HG03558 (cell line): ENCODE measurements around the gene ZNF728.
"Not testable (repeated sequence)": the region's sequence is repeated elsewhere in the genome, so short reads cannot be mapped to it uniquely, and the experiment has no call there.

Source experiments
- ATAC-seq: cut with Tn5 transposase; IDR thresholded peaks from one replicate; pipeline ENCODE4 v1.9.1; 2021; ENCODE audit warnings: moderate number of reproducible peaks; ENCODE audit not compliant: unreplicated experiment; ENCODE audit errors: extremely low read depth

The ZNF728 gene

DNA sequence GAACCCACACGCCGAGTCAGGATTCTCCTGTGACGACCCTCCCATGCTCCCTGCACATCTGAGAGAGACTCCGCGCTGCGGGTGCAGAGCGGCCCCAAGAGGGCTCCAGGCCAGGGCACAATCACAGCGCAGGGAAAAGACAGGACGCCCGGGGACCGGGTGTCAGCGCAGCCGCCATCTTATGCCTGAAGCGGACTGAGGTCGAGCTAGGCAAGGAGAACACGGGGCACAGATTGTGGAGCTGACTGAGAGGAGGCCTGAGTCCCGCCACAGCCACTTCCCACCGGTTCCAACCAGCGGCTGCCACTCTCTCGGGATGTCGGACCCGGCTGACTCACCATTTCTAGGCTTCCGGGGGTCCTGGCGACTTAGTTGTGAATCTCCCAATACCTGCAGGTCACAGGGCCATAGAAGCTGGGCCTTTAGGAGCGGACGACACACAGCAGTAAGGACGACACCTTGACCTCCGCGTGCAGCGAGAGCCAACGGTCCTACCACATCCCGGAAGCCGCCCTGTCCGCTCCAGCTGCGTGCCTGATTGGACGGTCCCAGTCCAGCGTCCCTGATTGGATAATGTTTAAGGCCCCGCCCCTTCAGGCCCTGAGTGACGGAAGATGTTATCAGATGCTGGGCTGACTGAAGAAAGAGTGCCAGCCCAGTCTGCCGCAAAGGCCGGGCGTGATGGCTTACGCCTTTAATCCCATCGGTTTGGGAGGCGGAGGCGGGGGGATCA lies at the start of gene ZNF728:
ZNF728 (minus strand) TSS at position 487 of the 733 bp plus-strand sequence; CDS start at position 341, 146 bp downstream.
- ATAC-seq: no peak

DNA sequence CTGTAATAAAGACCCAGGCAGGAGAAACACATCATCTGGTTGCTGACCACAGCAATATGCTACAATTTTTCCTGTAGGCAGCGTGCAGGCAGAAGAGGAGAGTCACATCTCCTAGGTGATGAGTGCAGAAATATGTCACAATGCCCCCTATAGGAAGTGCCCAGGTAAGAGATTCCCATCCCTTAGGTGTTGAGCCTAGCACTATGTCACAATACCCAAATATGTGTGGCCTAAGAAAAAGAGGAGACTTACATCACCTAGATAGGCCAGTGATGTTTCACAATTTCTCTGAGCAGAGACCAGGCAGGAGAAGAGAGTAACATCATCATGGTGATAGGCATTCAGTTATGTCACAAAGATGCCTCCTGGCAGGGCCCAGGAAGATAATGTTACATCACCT lies 49.4 kb upstream of the ZNF728 start:
- no peak for ATAC-seq

DNA sequence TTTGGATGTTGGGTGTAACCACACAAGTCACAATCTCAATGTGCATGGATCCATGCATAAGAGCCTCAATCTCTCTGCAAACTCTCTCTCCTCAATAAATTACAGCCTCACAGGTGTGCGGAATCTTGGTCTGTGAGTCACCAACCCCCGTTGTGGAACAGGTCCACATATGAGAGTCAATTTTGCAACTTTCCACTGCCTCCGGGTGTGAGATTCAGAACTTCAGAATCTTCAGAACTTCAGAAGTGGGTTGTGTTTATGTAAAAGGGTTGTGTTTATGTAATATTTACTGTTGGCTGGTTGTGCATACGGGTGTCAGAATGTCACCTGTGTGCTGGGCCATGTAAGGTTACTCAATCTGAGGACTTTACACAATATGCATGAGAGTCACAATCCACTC lies 46.3 kb upstream of the ZNF728 start:
- no peak for ATAC-seq

DNA sequence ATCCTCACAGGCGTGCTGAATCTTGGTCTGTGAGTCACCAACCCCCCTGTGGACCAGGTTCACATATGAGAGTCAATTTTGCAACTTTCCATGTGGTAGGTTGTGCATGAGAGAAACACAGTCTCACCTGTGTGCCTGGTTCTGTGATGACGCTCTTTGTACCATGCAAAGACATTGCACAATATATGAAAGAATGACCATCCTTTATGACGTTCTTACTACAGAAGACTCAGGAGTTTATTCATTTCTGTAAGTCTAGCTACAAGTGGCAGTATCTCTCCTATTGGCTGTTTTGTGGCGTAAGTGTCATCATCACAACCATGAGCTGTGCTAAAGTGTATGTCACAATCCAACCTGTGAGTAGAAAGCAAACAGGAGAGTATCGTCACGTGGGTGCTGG lies 43.8 kb upstream of the ZNF728 start:
- ATAC-seq: no peak

DNA sequence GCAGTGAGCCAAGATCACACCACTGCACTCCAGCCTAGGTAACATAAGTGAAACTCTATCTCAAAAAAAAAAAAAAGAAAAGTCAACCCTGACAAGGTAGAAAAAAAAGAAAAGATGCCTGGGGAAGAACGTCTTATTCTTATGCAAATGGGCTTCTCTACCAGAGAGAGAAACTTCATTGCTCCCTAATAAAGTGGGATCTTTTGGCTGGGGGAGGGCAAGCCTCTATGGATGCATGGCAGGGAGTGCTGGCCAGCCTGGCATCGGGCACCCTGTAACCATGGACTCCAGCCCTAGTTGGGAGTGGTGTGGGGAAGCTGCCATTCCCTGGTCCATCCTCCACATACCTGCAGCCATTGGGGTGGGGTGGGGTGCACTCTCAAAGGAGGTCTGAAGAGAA lies 30.7 kb upstream of the ZNF728 start:
- no peak for ATAC-seq

DNA sequence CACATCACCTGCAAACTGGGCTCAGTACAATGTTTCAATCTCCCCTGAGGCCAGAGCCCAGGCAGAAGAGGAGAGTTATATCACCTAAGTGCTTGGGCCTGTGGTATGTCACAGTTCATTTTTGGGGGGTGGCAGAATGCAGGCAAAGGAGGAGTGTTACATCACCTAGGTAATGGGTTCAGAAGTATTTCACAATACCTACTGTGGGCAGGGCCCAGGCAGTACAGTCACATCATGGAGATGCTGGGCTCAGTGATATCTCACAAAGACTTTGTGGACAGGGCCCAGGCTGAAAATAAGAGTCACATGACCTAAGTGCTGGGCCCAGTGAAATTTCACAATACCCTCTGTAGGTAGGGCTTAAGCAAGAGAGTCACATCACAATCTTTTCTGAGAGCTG lies 12.7 kb upstream of the ZNF728 start:
- no peak for ATAC-seq

DNA sequence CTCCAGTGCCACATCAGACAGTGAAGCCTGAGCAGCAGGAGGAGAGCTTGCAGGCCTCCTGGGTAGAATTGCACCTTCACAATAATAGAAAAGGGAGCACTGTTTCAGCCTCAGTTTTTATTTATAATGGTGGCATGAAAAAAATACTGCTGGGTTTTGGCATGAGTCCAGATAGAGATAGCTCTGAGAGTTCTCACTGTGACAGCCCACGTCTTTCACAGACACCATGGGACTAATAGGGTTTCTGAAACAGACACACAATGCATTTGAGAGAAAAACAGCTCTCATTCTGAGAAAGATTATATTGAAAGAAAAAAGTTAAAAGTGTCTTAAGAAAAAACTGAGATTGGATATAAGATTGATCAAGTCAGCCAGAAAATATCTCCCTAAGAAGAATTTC lies 8.0 kb downstream of the ZNF728 start:
- not testable (repeated sequence) for ATAC-seq

DNA sequence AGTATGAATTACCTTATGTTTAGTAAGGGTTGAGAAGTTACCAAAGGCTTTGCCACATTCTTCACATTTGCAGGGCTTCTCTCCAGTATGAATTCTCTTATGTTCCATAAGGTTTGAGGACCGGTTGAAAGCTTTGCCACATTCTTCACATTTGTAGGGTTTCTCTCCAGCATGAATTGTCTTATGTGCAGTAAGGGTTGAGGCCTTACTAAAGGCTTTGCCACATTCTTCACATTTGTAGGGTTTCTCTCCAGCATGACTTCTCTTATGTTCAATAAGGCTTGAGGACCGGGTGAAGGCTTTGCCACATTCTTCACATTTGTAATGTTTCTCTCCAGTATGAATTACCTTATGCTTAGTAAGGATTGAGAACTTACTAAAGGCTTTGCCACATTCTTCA lies 26.7 kb downstream of the ZNF728 start:
- no peak for ATAC-seq

DNA sequence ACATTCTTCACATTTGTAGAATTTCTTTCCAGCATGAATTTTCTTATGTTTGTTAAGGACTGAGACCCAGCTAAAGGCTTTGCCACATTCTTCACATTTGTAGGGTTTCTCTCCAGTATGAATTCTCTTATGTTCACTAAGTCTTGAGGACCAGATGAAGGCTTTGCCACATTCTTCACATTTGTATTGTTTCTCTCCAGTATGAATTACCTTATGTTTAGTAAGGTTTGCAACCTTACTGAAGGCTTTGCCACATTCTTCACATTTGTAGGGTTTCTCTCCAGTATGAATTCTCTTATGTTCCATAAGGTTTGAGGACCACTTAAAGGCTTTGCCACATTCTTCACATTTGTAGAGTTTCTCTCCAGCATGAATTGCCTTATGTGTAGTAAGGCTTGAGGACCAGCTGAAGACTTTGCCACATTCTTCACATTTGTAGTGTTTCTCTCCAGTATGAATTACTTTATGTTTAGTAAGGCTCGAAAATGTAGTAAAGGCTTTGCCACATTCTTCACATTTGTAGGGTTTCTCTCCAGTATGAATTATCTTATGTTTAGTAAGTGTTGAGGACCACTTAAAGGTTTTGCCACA lies 27.3 kb downstream of the ZNF728 start:
- not testable (repeated sequence) for ATAC-seq

DNA sequence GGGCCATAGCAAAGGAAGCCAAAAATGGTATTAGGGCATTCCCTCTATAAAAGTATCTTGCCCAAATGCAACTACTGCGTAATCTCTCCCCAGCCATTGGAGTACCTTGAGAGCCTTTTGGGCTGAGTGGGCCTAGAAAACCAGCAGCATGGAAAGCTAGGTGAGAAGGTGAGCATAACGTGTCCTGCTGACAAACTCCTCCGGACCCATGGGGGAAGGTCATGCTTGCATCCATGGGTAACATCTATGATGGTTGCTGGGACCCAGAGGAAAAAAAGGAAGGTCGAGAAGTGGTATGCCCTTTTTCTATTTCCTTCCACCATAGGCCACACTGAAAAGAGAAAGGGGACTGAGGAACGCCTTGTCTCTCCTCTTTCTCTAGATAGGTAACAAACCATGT lies 57.4 kb downstream of the ZNF728 start:
- no peak for ATAC-seq

DNA sequence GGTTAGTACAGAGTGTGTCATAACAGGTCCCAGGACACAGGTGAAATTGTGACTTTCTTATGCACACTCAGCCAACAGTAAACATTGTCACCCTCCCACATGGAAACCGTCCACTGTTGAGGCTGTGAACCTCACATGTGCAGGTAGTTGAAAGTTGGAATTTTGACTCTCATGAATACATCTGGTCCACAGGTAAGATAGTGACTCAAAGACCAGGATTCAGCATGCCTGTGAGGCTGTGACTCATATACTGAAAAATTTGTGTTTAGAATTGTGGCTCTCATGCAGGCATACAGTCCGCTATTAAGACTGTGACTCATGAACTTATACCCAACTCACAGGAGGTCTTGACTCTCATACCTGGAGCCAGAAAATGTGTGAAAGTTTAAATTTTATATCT lies 67.8 kb downstream of the ZNF728 start:
- no peak for ATAC-seq

DNA sequence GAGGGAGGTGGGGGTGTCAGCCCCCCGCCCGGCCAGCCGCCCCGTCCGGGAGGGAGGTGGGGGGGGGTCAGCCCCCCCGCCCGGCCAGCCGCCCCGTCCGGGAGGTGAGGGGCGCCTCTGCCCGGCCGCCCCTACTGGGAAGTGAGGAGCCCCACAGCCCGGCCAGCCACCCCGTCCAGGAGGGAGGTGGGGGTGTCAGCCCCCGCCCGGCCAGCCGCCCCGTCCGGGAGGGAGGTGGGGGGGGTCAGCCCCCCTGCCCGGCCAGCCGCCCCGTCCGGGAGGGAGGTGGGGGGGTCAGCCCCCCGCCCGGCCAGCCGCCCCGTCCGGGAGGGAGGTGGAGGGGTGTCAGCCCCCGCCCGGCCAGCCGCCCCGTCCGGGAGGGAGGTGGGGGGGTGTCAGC lies 75.4 kb downstream of the ZNF728 start:
- not testable (repeated sequence) for ATAC-seq

DNA sequence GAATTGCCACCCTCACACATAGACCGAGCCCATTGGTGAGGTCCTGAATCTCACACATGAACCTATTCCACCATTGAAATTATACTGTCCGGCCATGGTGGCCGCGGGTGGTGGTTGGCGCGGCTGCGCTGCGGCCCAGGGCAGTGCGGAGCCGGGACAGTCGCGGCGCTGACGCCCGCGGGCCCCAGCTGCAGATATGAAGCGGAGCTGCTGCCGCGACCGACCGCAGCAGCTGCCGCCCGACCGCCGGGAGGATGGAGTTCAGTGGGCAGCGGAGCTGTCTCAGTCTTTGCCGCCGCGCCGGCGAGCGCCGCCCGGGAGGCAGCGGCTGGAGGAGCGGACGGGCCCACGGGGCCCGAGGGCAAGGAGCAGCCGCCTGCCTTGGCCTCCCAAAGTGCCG lies 77.8 kb downstream of the ZNF728 start:
- ATAC-seq: not testable (repeated sequence)
